Mammary epithelial cell (primary cell): Measurements from ENCODE around the gene OR10D3.

Source experiments
- EZH2 ChIP-seq: IDR thresholded peaks from 2 replicates; pipeline ENCODE4 v1.6.1; 2012; ENCODE audit warnings: low read length, inconsistent platforms, borderline replicate concordance
- TF ChIP-seq, protein P1 (sequence below), 2 donors: IDR thresholded peaks in 1 of 2; conservative IDR thresholded peaks in 1 of 2; 2 replicates each; pipeline ENCODE4 v1.5.1; 2011 to 2012; ENCODE audit warnings: inconsistent platforms in 2 of 2, low read length in 2 of 2, mild to moderate bottlenecking in 2 of 2, control low read depth in 1 of 2, low read depth in 1 of 2; ENCODE audit not compliant: insufficient read depth in 1 of 2; ENCODE audit errors: extremely low read depth in 1 of 2

DNA sequence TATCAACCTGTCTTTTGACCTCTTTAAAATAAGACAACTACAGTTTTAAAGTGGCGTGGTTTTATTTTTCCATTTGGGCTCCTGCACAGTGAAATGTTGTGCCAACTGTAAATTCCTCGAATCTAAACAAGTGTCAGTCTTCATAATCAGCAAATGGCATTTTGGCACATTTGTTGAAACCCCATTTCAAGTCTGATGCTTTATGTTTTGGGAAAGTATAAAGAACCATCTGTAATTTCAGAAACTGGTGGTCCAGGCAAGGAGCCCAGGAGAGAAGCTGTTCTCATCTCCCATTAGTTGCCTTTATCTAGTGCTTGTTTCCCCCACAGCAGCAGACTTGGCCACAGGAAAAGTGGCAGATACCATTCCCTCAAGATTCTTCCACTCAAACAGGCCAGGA, 35.2 kb upstream of the OR10D3 start:
- TF ChIP-seq, protein P1, sequence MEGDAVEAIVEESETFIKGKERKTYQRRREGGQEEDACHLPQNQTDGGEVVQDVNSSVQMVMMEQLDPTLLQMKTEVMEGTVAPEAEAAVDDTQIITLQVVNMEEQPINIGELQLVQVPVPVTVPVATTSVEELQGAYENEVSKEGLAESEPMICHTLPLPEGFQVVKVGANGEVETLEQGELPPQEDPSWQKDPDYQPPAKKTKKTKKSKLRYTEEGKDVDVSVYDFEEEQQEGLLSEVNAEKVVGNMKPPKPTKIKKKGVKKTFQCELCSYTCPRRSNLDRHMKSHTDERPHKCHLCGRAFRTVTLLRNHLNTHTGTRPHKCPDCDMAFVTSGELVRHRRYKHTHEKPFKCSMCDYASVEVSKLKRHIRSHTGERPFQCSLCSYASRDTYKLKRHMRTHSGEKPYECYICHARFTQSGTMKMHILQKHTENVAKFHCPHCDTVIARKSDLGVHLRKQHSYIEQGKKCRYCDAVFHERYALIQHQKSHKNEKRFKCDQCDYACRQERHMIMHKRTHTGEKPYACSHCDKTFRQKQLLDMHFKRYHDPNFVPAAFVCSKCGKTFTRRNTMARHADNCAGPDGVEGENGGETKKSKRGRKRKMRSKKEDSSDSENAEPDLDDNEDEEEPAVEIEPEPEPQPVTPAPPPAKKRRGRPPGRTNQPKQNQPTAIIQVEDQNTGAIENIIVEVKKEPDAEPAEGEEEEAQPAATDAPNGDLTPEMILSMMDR (conservative IDR thresholded peaks at IDR 0.05 in 1 of 2, IDR thresholded peaks at IDR 0.05 in 1 of 2; ENCODE audit: extremely low read depth in 1 of 2, insufficient read depth in 1 of 2, low read depth in 1 of 2, low read length in 2 of 2), result no peak
- no peak for TF ChIP-seq EZH2
